Measurements from ENCODE around the gene MASP1.
"Not testable (repeated sequence)": the region's sequence is repeated elsewhere in the genome, so short reads cannot be mapped to it uniquely, and the experiment has no call there.

MASP1 gene

GRCh38 chr3:187236962-187237361 is 54.6 kb downstream of the MASP1 start:
- in situ Hi-C loops (cut with MboI; ENCODE audit: low sequenced_read_pairs), result no loop called here

DNA sequence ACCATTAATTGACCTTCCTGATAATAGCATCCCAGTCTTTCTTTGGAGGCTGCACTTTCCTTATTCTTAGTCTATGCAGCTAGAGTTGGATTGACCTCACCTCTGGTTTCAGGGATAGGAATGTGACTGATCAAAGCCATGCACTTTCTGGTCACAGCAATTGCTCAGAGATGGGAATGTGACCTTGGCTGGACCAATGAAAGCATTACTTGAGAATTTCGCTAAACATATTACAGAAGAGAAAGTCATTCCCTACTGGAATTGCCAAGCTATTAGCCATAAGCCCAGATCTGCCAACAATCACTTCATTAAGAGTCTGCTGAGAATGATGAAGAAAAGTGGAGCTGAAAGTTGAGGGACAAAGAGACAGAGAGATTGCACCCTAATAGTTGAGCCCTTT is 61.5 kb downstream of the MASP1 start:
- in situ Hi-C loops (cut with MboI; ENCODE audit: low sequenced_read_pairs), result no loop called here

- in situ Hi-C loops (cut with MboI; ENCODE audit: low sequenced_read_pairs), result no loop called here
These were observed 62.8 kb downstream of the MASP1 start for GRCh38 chr3:187228740-187229139.

GRCh38 chr3:187227658-187228258 is 63.8 kb downstream of the MASP1 start:
- in situ Hi-C loops (cut with MboI; ENCODE audit: low sequenced_read_pairs), result no loop called here

DNA sequence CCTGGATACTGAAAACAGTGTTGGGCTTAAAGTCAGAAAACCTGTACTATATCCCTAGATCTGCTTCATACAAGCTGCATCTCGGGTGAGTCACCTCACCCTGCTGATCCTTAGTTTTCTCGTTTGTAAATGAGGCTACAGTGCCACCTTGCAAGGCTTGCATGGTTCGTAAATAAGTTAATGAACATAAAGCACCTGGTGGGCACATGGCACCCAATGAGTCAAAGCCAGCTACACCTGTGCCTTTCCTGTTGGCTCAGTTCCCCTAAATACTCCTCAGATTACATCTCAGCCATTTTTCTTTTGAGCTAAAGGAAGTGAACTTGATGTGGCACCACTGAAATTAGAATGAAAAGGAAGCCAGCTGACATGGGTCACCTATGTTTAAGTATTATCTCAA is 67.7 kb downstream of the MASP1 start:
- in situ Hi-C loops (cut with MboI; ENCODE audit: low sequenced_read_pairs), result no loop called here

DNA sequence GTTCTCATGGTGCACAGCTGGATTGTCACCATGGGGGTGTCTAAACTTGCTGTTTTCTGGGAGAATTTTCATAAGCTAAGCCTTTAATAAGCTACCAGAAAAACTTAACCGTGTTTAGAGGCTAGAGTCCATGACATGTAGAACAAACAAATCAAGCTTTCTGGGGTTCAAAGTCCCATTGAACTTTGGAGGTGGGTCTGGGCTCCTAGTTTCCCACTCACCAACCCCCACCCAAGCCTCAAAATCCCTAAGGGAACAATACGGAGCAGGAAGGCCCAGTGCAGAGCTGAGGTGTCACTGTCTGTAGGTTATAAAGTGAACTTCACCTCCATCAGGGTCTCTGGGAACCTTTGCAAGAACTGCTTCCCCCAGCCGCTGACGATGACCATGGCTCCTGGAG is 68.7 kb downstream of the MASP1 start:
- in situ Hi-C loops (cut with MboI; ENCODE audit: low sequenced_read_pairs), result no loop called here

- in situ Hi-C loops (cut with MboI; ENCODE audit: low sequenced_read_pairs), result no loop called here
These were observed 76.1 kb downstream of the MASP1 start for GRCh38 chr3:187215460-187215859.

DNA sequence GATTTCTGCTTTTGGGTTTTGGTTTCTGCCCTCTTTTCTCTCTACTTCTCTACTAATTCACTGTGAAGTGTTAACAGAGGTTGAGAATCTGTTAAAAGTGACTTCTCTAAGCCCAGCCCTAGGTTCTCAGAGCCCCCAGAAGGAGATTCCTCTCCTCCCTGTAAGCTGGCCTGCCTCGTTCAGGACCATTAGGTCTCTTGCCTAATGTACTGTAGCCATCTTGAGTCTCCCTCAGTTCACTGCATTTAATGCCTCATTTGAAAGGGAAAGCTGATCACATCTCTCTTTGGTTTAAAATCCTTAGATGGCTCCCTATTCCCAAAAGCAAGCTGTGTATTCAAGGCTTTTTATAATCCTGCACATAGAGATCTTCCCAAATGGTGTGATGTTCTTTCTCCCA is 77.9 kb downstream of the MASP1 start:
- in situ Hi-C loops (cut with MboI; ENCODE audit: low sequenced_read_pairs), result no loop called here

- in situ Hi-C loops (cut with MboI; ENCODE audit: low sequenced_read_pairs), result no loop called here
These were observed 78.8 kb downstream of the MASP1 start for GRCh38 chr3:187212705-187213104.

GRCh38 chr3:187212196-187212545 is 79.4 kb downstream of the MASP1 start:
- in situ Hi-C loops (cut with MboI; ENCODE audit: low sequenced_read_pairs), result no loop called here

DNA sequence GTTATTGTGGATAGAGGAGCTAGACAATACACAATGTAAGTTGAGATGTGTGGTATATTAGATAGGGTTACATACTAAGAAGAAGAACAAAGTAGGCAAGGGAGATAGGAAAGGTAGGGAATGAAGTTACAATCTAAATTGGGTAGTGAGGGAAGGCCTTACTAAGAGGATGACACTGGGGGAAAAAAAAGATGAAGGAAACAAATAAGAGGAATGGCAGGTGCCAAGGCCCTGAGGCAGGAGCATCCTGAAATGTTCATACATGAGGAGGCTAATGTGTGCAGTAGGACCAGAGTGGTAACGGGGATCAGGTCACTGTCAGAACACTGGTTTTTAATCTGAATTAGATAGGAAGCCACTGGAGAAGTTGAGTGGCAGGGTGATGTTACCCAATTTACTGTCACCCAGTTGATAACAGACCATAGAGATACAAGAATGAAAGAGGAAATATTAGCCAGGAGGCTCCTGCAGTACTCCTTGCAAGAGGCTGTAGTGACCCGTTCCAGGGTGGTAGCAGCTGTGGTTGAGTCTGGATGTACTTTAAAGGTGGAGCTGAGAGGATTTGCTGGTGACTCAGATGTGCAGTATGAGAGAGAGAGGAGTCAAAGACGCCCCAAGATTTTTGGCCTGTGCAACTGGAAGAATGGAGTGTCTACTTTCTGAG is 79.9 kb downstream of the MASP1 start:
- in situ Hi-C loops (cut with MboI; ENCODE audit: low sequenced_read_pairs), result no loop called here

- in situ Hi-C loops (cut with MboI; ENCODE audit: low sequenced_read_pairs), result no loop called here
These were observed 80.8 kb downstream of the MASP1 start for GRCh38 chr3:187210545-187211327.

DNA sequence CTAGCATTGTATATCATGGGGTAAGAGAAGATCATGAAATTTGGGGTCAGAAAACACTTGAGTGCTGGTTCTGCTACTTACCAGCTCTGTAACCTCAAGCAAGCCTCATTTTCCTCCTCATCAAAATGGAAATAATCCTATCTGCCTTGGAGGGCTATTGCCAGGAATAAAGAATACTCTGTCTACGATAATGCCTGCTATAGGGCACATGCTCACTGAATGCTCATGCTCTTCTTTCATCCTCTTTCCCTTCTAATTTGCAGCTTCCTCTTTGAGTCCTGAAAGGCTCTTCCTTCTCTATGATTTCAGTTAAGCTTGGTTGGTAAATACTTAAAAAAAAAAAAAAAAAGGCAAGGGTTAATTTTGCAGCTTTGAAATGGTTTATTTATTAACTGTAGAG is 81.4 kb downstream of the MASP1 start:
- in situ Hi-C loops (cut with MboI; ENCODE audit: low sequenced_read_pairs), result no loop called here

DNA sequence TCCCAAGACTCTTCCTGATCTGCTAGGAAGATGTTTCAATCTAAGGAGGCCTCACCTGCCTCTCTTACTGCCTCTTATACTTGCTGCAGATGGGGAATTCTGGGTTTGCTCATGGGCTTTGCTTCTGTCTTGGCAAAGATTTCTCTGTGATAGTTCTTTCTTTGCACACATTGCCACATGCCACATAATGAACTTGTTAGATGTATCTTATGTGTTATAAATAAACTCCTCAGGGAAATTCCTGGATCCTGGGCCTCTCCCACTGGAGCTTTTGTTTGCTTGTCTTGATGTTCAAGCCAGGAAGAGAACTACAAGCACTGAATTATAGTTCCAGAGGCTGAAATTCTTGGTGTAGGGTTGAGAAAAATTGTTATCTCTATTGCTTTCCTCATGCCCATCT is 82.0 kb downstream of the MASP1 start:
- in situ Hi-C loops (cut with MboI; ENCODE audit: low sequenced_read_pairs), result no loop called here

- in situ Hi-C loops (cut with MboI; ENCODE audit: low sequenced_read_pairs), result no loop called here
These were observed 83.4 kb downstream of the MASP1 start for GRCh38 chr3:187208159-187208558.

DNA sequence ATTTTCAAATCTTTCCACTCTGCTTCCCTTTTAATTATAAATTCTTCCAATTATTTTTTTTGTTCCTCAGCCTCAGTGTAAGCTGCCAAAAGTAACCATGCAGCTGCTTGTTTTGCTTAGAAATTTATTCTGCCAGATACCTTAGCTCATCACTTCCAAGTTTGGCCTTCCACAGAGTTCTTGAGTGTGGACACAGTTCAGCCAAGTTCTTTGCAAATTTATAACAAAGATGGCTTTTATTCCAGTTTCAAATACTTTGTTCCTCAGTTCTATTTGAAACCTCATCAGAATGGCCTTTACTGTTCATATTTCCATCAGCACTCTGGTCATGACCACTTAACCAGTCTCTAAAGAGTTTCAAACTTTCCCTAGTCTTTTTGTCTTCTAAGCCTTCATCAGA is 83.9 kb downstream of the MASP1 start:
- in situ Hi-C loops (cut with MboI; ENCODE audit: low sequenced_read_pairs), result no loop called here

DNA sequence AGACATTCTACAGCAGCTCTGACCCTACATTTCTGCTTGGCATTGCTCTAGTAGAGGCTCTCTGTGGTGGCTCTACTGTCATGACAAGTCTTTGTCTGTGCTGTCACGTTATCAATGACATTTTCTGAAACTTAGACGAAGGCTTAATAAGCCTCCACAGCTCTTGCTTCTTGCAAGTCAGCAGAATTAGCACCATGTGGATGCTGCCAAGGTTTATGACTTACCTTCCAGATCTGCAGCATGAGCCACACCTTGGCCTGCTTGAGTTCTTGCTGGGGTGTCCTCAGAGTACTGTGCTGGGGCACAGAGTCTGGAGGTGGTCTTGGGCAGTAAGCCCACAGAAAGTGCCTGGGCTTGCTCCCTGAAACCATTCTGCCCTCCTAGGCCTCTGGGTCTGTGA is 84.5 kb downstream of the MASP1 start:
- in situ Hi-C loops (cut with MboI; ENCODE audit: low sequenced_read_pairs), result no loop called here

DNA sequence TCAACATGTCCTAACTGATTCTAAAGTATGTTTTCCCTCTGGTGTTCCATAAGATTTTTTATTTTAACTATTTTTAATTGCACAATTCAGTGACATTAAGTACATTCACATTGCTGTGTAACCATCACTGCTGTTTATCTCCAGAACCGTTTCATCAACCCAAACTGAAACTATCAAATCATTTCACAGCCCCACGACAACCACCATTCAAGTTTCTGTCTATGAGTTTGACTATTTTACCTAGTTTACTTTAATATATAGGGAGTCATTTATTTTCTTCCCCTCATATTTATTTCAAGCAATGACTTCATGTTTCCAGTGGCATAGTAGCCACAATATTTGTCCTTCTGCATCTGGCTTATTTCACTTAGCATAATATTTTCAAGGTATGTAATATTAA is 85.9 kb downstream of the MASP1 start:
- in situ Hi-C loops (cut with MboI; ENCODE audit: low sequenced_read_pairs), result no loop called here

DNA sequence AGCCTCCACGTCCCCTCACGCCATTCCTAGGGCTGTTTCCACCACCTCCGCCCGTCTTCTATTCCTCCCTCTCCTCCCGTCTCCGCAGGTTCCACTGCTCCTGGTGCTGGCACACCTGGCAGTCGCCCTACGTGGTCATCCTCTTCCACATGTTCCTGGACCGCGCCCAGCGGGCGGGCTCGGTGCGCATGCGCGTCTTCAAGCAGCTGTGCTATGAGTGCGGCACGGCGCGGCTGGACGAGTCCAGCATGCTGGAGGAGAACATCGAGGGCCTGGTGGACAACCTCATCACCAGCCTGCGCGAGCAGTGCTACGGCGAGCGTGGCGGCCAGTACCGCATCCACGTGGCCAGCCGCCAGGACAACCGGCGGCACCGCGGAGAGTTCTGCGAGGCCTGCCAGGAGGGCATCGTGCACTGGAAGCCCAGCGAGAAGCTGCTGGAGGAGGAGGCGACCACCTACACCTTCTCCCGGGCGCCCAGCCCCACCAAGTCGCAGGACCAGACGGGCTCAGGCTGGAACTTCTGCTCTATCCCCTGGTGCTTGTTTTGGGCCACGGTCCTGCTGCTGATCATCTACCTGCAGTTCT is 92.0 kb downstream of the MASP1 start:
- in situ Hi-C loops (cut with MboI; ENCODE audit: low sequenced_read_pairs), result not testable (repeated sequence)

DNA sequence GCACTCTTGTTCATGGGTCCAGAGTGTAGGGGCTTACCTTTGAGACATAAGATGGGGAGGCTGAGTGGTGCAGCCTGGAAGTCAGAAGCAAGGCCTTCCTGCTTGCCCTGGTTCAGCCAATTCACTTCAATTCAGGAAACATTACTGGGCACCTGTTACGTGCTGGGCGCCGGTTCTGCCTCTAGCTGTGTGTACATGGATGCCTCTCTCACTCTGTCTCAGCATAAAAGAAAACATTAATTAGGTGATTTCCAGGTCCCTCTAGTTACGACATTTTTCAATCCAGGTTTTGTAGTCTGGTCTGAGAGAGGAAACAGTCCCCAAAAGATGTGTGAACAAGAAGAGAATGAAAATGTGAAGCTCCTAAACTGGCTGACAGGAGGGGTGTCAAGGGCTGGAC is 93.0 kb downstream of the MASP1 start:
- in situ Hi-C loops (cut with MboI; ENCODE audit: low sequenced_read_pairs), result no loop called here

- in situ Hi-C loops (cut with MboI; ENCODE audit: low sequenced_read_pairs), result no loop called here
These were observed 94.2 kb downstream of the MASP1 start, which contains the start of gene RTP1 for GRCh38 chr3:187197335-187197649. Gene RTP1, plus strand, starts transcription at chr3:187197486. Its CDS starts 30 bp downstream, at chr3:187197516.

Data from HL-60/S4 treated with phorbol 12-myristate 13-acetate at 8.2 ng/mL for 4 days and 3 days (cell line).